DOHH2 (cell line): Measurements from ENCODE around the gene CTDSPL.

Experiments used
- H3F3A ChIP-seq: fragments of 200-600 bp; sonication (generic), shearing (Covaris generic); 2 replicates; pipeline ENCODE4 v1.6.0; 2016; ENCODE audit warnings: antibody characterized with exemption, mild to moderate bottlenecking; ENCODE audit not compliant: control insufficient read depth, insufficient read depth
- H3K27ac ChIP-seq: fragments of 200-600 bp; sonication (generic); 2 replicates; pipeline ENCODE4 v1.5.1; 2014; ENCODE audit warnings: low read depth, mild to moderate bottlenecking, low read length, moderate library complexity
- H3K27me3 ChIP-seq: fragments of 200-600 bp; sonication (generic); 2 replicates; pipeline ENCODE4 v1.6.1; 2014; ENCODE audit warnings: mild to moderate bottlenecking, low read length, mixed read lengths; ENCODE audit not compliant: control insufficient read depth
- H3K36me3 ChIP-seq: fragments of 200-600 bp; sonication (generic); 2 replicates; pipeline ENCODE4 v1.6.1; 2014; ENCODE audit warnings: mild to moderate bottlenecking, low read length, moderate library complexity, mixed read lengths; ENCODE audit not compliant: control insufficient read depth
- H3K4me1 ChIP-seq: fragments of 200-600 bp; sonication (generic); 2 replicates; pipeline ENCODE4 v1.6.1; 2014; ENCODE audit warnings: mild to moderate bottlenecking, low read length, mixed read lengths; ENCODE audit not compliant: control insufficient read depth
- H3K4me2 ChIP-seq: fragments of 200-600 bp; sonication (generic); 2 replicates; pipeline ENCODE4 v1.6.0; 2014; ENCODE audit warnings: mild to moderate bottlenecking, low read length, moderate library complexity
- H3K4me3 ChIP-seq: fragments of 200-600 bp; sonication (generic); 2 replicates; pipeline ENCODE4 v1.5.1; 2014; ENCODE audit warnings: mild to moderate bottlenecking, low read length, mixed read lengths
- H3K79me2 ChIP-seq: fragments of 200-600 bp; sonication (generic); 2 replicates; pipeline ENCODE4 v1.6.1; 2014; ENCODE audit warnings: mild to moderate bottlenecking, low read length, mixed read lengths; ENCODE audit not compliant: control insufficient read depth
- H3K9me2 ChIP-seq: fragments of 200-600 bp; sonication (generic); replicated peaks from 2 replicates; pipeline ENCODE4 v1.6.1; 2014; ENCODE audit warnings: mild to moderate bottlenecking, low read length, mixed read lengths; ENCODE audit not compliant: control insufficient read depth
- H3K9me3 ChIP-seq: fragments of 200-600 bp; sonication (generic); 2 replicates; pipeline ENCODE4 v1.6.1; 2014; ENCODE audit warnings: antibody characterized with exemption, low read length, mixed read lengths; ENCODE audit not compliant: control insufficient read depth, insufficient read depth
- H4K20me1 ChIP-seq: fragments of 200-600 bp; sonication (generic); 2 replicates; pipeline ENCODE4 v1.6.0; 2014; ENCODE audit warnings: low read depth, mild to moderate bottlenecking, antibody characterized with exemption, low read length, moderate library complexity; ENCODE audit not compliant: control insufficient read depth, insufficient read depth
- CTCF ChIP-seq: fragments of 200-600 bp; sonication (generic); IDR thresholded peaks from one replicate; pipeline ENCODE4 v1.5.1; 2014; ENCODE audit warnings: antibody characterized with exemption, mild to moderate bottlenecking, low read depth, low read length; ENCODE audit not compliant: poor library complexity, severe bottlenecking
- EZH2phosphoT487 ChIP-seq: fragments of 200-600 bp; sonication (generic); IDR thresholded peaks from 2 replicates; pipeline ENCODE4 v1.6.1; 2017; ENCODE audit warnings: borderline replicate concordance, mild to moderate bottlenecking, antibody characterized with exemption, low read length, moderate library complexity, mixed read lengths

Gene CTDSPL

DNA sequence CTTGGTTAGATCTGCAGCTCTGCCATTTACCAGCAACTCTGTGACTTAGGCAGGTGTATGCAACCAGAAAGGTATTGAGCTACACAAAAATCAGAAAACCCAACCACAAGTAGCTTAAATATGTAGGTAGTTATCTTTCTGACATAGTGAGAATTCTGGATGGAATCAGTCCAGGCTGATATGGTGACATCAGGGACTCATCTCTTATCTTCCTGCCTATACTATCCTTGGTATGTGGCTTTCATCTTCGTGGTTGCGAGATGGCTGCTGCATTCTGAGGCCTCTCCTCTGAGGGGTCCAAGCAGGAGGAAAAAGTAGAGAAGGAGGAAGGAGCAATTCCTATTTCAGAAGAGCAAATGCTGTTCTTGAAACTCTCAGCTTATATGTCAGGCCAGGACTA lies 40.0 kb downstream of the CTDSPL start:
- H3K4me1 ChIP-seq: no peaks in the 10 kb centered on the region
- no peak overlapping the region for H3K4me2 ChIP-seq

GRCh38 chr3:37902674-37903073 lies 41.0 kb downstream of the CTDSPL start:
- Histone ChIP-seq H3K4me1 (no peaks in the 10 kb centered on the region), H3K27me3 (peaks cover 31% of the 10 kb centered on the region), H4K20me1 (no peaks in the 10 kb centered on the region), H3K27ac (no peak overlapping the region), H3F3A (no peaks in the 10 kb centered on the region), H3K4me2 (no peak overlapping the region), H3K9me2 (no peaks in the 10 kb centered on the region), H3K79me2 (no peaks in the 10 kb centered on the region), H3K9me3 (no peaks in the 10 kb centered on the region), H3K36me3 (no peaks in the 10 kb centered on the region), H3K4me3 (no peak overlapping the region)
- no peak for TF ChIP-seq EZH2phosphoT487

More for the DNA sequence above, 40.0 kb downstream of the CTDSPL start:
- Histone ChIP-seq H4K20me1 (no peaks in the 10 kb centered on the region), H3K9me3 (no peaks in the 10 kb centered on the region), H3K4me3 (no peak overlapping the region), H3K27ac (no peak overlapping the region), H3K36me3 (no peaks in the 10 kb centered on the region), H3K79me2 (no peaks in the 10 kb centered on the region), H3K27me3 (peaks cover 27% of the 10 kb centered on the region), H3F3A (no peaks in the 10 kb centered on the region), H3K9me2 (no peaks in the 10 kb centered on the region)
- TF ChIP-seq CTCF (no peak), EZH2phosphoT487 (no peak)

DNA sequence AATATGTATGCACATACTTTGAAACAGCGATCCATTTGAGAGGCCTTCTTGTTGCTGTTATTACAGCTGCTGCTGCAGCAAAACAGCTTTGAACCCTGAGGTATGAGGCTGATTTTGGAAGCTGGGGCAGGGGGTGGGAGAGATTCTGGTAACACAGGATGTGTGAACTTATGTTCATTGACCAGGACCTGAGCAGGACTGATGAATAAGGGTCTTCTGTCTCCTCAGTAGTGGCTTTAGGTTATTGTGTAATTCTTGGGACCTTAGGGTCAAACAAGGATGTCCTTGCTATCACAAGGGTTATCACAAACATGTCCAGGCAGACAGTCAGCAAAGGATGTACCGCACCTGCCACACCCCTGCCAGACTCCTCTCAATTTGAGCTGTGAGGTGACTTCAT lies 41.6 kb downstream of the CTDSPL start:
- H3K36me3 ChIP-seq: no peaks in the 10 kb centered on the region
- H3K4me3 ChIP-seq: no peak overlapping the region
- no peak overlapping the region for H3K27ac ChIP-seq
- H3K4me2 ChIP-seq: no peak overlapping the region
- no peaks in the 10 kb centered on the region for H3F3A ChIP-seq
- H3K27me3 ChIP-seq: peaks cover 36% of the 10 kb centered on the region
- no peaks in the 10 kb centered on the region for H3K79me2 ChIP-seq
- no peaks in the 10 kb centered on the region for H3K9me2 ChIP-seq
- TF ChIP-seq EZH2phosphoT487 (no peak), CTCF (no peak)
- no peaks in the 10 kb centered on the region for H3K9me3 ChIP-seq
- H3K4me1 ChIP-seq: no peaks in the 10 kb centered on the region
- no peaks in the 10 kb centered on the region for H4K20me1 ChIP-seq

GRCh38 chr3:37903734-37904133 lies 42.1 kb downstream of the CTDSPL start:
- Histone ChIP-seq H3K79me2 (no peaks in the 10 kb centered on the region), H3K36me3 (no peaks in the 10 kb centered on the region), H3K9me3 (no peaks in the 10 kb centered on the region), H3K9me2 (no peaks in the 10 kb centered on the region), H3F3A (no peaks in the 10 kb centered on the region), H3K4me1 (no peaks in the 10 kb centered on the region), H3K4me2 (no peak overlapping the region), H3K27ac (no peak overlapping the region), H3K4me3 (no peak overlapping the region), H3K27me3 (peaks cover 40% of the 10 kb centered on the region), H4K20me1 (no peaks in the 10 kb centered on the region)
- TF ChIP-seq EZH2phosphoT487 (no peak), CTCF (no peak)
